PC-3 (cell line): ENCODE results near the gene TTC39A. TPM values are rescaled to one million over a fixed set of nuclear protein-coding genes. Genes with fewer than 3 reads are reported as not detected.

Experiments
- ATAC-seq: fragments of 200-7000 bp; cut with Tn5 transposase; 2 replicates; pipeline ENCODE4 v1.9.1; 2020; ENCODE audit warnings: mild to moderate bottlenecking, moderate library complexity
- BruUV-seq: library from RNA; stranded (reverse); fragments of 400-500 nt; replicated peaks from 2 replicates; lab custom pipeline; 2021; lab: Mats Ljungman, UMichigan
- CTCF ChIA-PET: fragments of 300-600 bp; sonication (Branson Sonifier 250); formaldehyde crosslinking; loops from one replicate; lab custom pipeline; 2022; ENCODE audit warnings: antibody characterized with exemption; lab: Charles Lee
- POLR2A ChIA-PET: fragments of 300-600 bp; sonication (Branson Sonifier 250); formaldehyde crosslinking; loops from one replicate; lab custom pipeline; 2022; ENCODE audit warnings: antibody characterized with exemption; ENCODE audit not compliant: unreplicated experiment; lab: Charles Lee
- DNase-seq: peaks from one replicate; pipeline ENCODE4 v3.0.0-alpha.2; 2015
- H2AFZ ChIP-seq: fragments of 300-600 bp; sonication (generic); 2 replicates; pipeline ENCODE4 v1.6.0; 2016; ENCODE audit warnings: antibody characterized with exemption, low read length
- H3F3A ChIP-seq: fragments of 300-600 bp; sonication (generic); one replicate; pipeline ENCODE4 v1.6.0; 2017; ENCODE audit warnings: antibody characterized with exemption, low read length, control low read depth, mild to moderate bottlenecking; ENCODE audit not compliant: unreplicated experiment
- H3K27ac ChIP-seq: fragments of 300-600 bp; sonication (generic); 2 replicates; pipeline ENCODE4 v1.5.1; 2016; ENCODE audit warnings: mild to moderate bottlenecking, low read length
- H3K27me3 ChIP-seq: fragments of 300-600 bp; sonication (generic); 2 replicates; pipeline ENCODE4 v1.6.1; 2016; ENCODE audit warnings: low read length, mixed read lengths
- H3K36me3 ChIP-seq: fragments of 300-600 bp; sonication (generic); 2 replicates; pipeline ENCODE4 v1.6.1; 2016; ENCODE audit warnings: low read depth, mixed run types, low read length, mixed read lengths
- H3K4me1 ChIP-seq: fragments of 300-600 bp; sonication (generic); 2 replicates; pipeline ENCODE4 v1.5.1; 2016; ENCODE audit warnings: low read length; ENCODE audit not compliant: insufficient read depth
- H3K4me2 ChIP-seq: fragments of 300-600 bp; sonication (generic); 2 replicates; pipeline ENCODE4 v1.6.0; 2016; ENCODE audit warnings: low read length
- H3K4me3 ChIP-seq: fragments of 300-600 bp; sonication (generic); 2 replicates; pipeline ENCODE4 v1.5.1; 2016; ENCODE audit warnings: mild to moderate bottlenecking, low read length, mixed read lengths
- H3K79me2 ChIP-seq: fragments of 300-600 bp; sonication (generic); 2 replicates; pipeline ENCODE4 v1.6.1; 2017; ENCODE audit warnings: low read length, mixed read lengths
- H3K9ac ChIP-seq: fragments of 300-600 bp; sonication (generic); 2 replicates; pipeline ENCODE4 v1.6.0; 2016; ENCODE audit warnings: mild to moderate bottlenecking, low read length
- H3K9me2 ChIP-seq: fragments of 300-600 bp; sonication (generic); replicated peaks from 2 replicates; pipeline ENCODE4 v1.6.1; 2016; ENCODE audit warnings: mixed run types, low read length, mixed read lengths
- H3K9me3 ChIP-seq: fragments of 300-600 bp; sonication (generic); 2 replicates; pipeline ENCODE4 v1.6.1; 2016; ENCODE audit warnings: low read length, mixed read lengths
- H4K20me1 ChIP-seq: fragments of 300-600 bp; sonication (generic); 2 replicates; pipeline ENCODE4 v1.6.1; 2016; ENCODE audit warnings: low read length, mixed read lengths
- EZH2 ChIP-seq: fragments of 300-600 bp; sonication (generic); IDR thresholded peaks from one replicate; pipeline ENCODE4 v1.6.1; 2017; ENCODE audit warnings: antibody characterized with exemption, mild to moderate bottlenecking, low read length; ENCODE audit not compliant: unreplicated experiment
- EZH2phosphoT487 ChIP-seq: fragments of 300-600 bp; sonication (generic); IDR thresholded peaks from 2 replicates; pipeline ENCODE4 v1.6.1; 2018; ENCODE audit warnings: mild to moderate bottlenecking, antibody characterized with exemption, low read length, borderline replicate concordance
- intact Hi-C: fragments of 100-400 bp; cut with micrococcal nuclease; formaldehyde crosslinking; loops from 2 replicates; pipeline ENCODE4 v1.9.0; 2023
- total RNA-seq: library from RNA; depleted of rRNA; stranded (reverse); fragments of >200 nt; gene quantifications from 2 replicates; pipeline ENCODE4 v1.2.3, GENCODE V29; 2014
- TF ChIP-seq, protein P1 (sequence below): fragments of 300-600 bp; sonication (generic); conservative IDR thresholded peaks from 2 replicates; pipeline ENCODE4 v1.5.1; 2017; ENCODE audit warnings: antibody characterized with exemption, low read depth, mild to moderate bottlenecking, low read length

TTC39A gene
- total RNA-seq, 1 experiment from 2014 or later, result 11.1 TPM

- H3K27ac ChIP-seq, result no peak overlapping the region
- POLR2A ChIA-PET, result no interaction called here
- TF ChIP-seq, protein P1, sequence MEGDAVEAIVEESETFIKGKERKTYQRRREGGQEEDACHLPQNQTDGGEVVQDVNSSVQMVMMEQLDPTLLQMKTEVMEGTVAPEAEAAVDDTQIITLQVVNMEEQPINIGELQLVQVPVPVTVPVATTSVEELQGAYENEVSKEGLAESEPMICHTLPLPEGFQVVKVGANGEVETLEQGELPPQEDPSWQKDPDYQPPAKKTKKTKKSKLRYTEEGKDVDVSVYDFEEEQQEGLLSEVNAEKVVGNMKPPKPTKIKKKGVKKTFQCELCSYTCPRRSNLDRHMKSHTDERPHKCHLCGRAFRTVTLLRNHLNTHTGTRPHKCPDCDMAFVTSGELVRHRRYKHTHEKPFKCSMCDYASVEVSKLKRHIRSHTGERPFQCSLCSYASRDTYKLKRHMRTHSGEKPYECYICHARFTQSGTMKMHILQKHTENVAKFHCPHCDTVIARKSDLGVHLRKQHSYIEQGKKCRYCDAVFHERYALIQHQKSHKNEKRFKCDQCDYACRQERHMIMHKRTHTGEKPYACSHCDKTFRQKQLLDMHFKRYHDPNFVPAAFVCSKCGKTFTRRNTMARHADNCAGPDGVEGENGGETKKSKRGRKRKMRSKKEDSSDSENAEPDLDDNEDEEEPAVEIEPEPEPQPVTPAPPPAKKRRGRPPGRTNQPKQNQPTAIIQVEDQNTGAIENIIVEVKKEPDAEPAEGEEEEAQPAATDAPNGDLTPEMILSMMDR, result peak; percentile 14; the same call in 1 of the 2 replicates
- TF ChIP-seq EZH2 (no peak), EZH2phosphoT487 (no peak)
- no peak overlapping the region for H3K9ac ChIP-seq
- no peak for DNase-seq
- BruUV-seq, result no TSS peak
- H3K9me2 ChIP-seq, result no peaks in the 10 kb centered on the region
- H3K4me2 ChIP-seq, result no peak overlapping the region
- H3K4me1 ChIP-seq, result 0 out of 2 replicates have a peak, but pooled peaks cover 4% of the 10 kb centered on the region
- H3K4me3 ChIP-seq, result no peak overlapping the region
- CTCF ChIA-PET, result no interaction called here
- no peaks in the 10 kb centered on the region for H3K79me2 ChIP-seq
- no peaks in the 10 kb centered on the region for H4K20me1 ChIP-seq
- H3F3A ChIP-seq, result no peaks in the 10 kb centered on the region
- intact Hi-C loops, result loop anchor here (5.0 kb wide), 1 partner anchor 62 kb away; the partner anchor contains the start of gene RNF11
- no peak overlapping the region for H2AFZ ChIP-seq
- no peaks in the 10 kb centered on the region for H3K27me3 ChIP-seq
- H3K9me3 ChIP-seq, result no peaks in the 10 kb centered on the region
- ATAC-seq, result no peak
- H3K36me3 ChIP-seq, result no peaks in the 10 kb centered on the region
Observed at GRCh38 chr1:51299185-51299885, 31.0 kb downstream of the TTC39A start.

GRCh38 chr1:51298322-51298705 is 32.0 kb downstream of the TTC39A start:
- no peaks in the 10 kb centered on the region for H3K36me3 ChIP-seq
- H3K4me3 ChIP-seq, result no peak overlapping the region
- no peak for ATAC-seq

More at GRCh38 chr1:51298322-51298705, 32.0 kb downstream of the TTC39A start:
- intact Hi-C loops, result loop anchor here (5.0 kb wide), 1 partner anchor 61 kb away; the partner anchor contains the start of gene RNF11
- Histone ChIP-seq H4K20me1 (no peaks in the 10 kb centered on the region), H3K79me2 (no peaks in the 10 kb centered on the region), H3K27me3 (no peaks in the 10 kb centered on the region), H2AFZ (no peak overlapping the region), H3F3A (no peaks in the 10 kb centered on the region), H3K9ac (no peak overlapping the region), H3K9me3 (no peaks in the 10 kb centered on the region), H3K4me1 (0 out of 2 replicates have a peak, but pooled peaks cover 4% of the 10 kb centered on the region), H3K27ac (no peak overlapping the region), H3K9me2 (no peaks in the 10 kb centered on the region), H3K4me2 (no peak overlapping the region)
- CTCF ChIA-PET, result no interaction called here
- POLR2A ChIA-PET, result no interaction called here
- no TSS peak for BruUV-seq
- DNase-seq, result no peak
- TF ChIP-seq EZH2, result no peak
- TF ChIP-seq, protein P1, result no peak
- TF ChIP-seq EZH2phosphoT487, result no peak
